Adrenal gland (tissue), 12 donors: Measurements from ENCODE around the gene CUL3. TPM values are rescaled to one million over a fixed set of nuclear protein-coding genes. Genes with fewer than 3 reads are reported as not detected.

Experiments used
- DNase-seq, 7 donors: peaks; one replicate each; pipeline ENCODE4 v3.0.0-alpha.2; 2019 to 2020
- H3K27ac ChIP-seq, 5 donors: fragments of 200-600 bp; sonication (generic) in 4 of 5; 1 replicate in 3 of 5; 2 replicates in 2 of 5; pipeline versions ENCODE4 v1.5.1 to v1.8.0; 2016 to 2020; ENCODE audit warnings: mild to moderate bottlenecking in 1 of 5
- H3K27me3 ChIP-seq: fragments of 200-600 bp; 2 replicates; pipeline ENCODE4 v1.8.0; 2021
- H3K36me3 ChIP-seq, 2 donors: fragments of 200-600 bp; replicated peaks in 1 of 2; 1 replicate in 1 of 2; 2 replicates in 1 of 2; pipeline versions ENCODE4 v1.5.1 to v1.8.0; 2018 to 2022
- H3K4me1 ChIP-seq, 2 donors: fragments of 200-600 bp; replicated peaks in 1 of 2; 1 replicate in 1 of 2; 2 replicates in 1 of 2; pipeline versions ENCODE4 v1.5.1 to v1.8.0; 2018 to 2021
- H3K4me3 ChIP-seq, 4 donors: fragments of 200-600 bp; sonication (generic) in 3 of 4; one replicate each; pipeline ENCODE4 v1.5.1; 2016 to 2018
- H3K9me3 ChIP-seq, 3 donors: fragments of 200-600 bp; sonication (generic) in 1 of 3; replicated peaks in 1 of 3; 1 replicate in 2 of 3; 2 replicates in 1 of 3; pipeline versions ENCODE4 v1.5.1 to v1.8.0; 2016 to 2021
- CTCF ChIP-seq, 6 experiments: fragments of 450-650 bp in 4 of 6; fragments of 200-600 bp in 2 of 6; sonication (generic) in 1 of 6; IDR thresholded peaks; 1 replicate in 5 of 6; 2 replicates in 1 of 6; pipeline versions ENCODE4 v1.5.1 to v1.8.0; 2016 to 2021; ENCODE audit warnings: antibody characterized with exemption in 6 of 6, mild to moderate bottlenecking in 2 of 6, moderate library complexity in 1 of 6
- POLR2A ChIP-seq, 2 donors: fragments of 450-650 bp; IDR thresholded peaks; one replicate each; pipeline ENCODE4 v1.6.1; 2017; ENCODE audit warnings: antibody characterized with exemption in 2 of 2, mild to moderate bottlenecking in 2 of 2, moderate library complexity in 1 of 2
- WGBS, 4 donors: extraction: QIAGEN DNeasy Blood & Tissue Kit in 2 of 4; methylation state at CpG; one replicate each; pipeline versions ENCODE4 v1.1.5 to v1.1.7; 2013 to 2017; 5-methylcytosine and 5-hydroxymethylcytosine counted together
- intact Hi-C, 2 donors: fragments of 100-400 bp; cut with DNase I; formaldehyde crosslinking; loops; one replicate each; pipeline versions ENCODE4 v1.14.1 to v1.15.0; 2022 to 2023
- polyA plus RNA-seq, 3 donors: library from polyadenylated mRNA; stranded (reverse); fragments of 200-250 nt in 2 of 3; fragments of 350-450 nt in 1 of 3; fragmentation: Illumina TruSeq in 1 of 3; extraction: RNeasy Lipid Tissue Mini Kit (QIAGEN cat#74804) in 1 of 3; gene quantifications; one replicate each; pipeline ENCODE4 v1.2.3, GENCODE V29; 2013 to 2014
- total RNA-seq, 9 donors: library from RNA; depleted of rRNA in 4 of 9; stranded (reverse); fragments of >200 nt in 4 of 9; fragments of 120-200 nt in 1 of 9; fragmentation: NEBNext Ultra II Directional in 1 of 9; extraction: Animal tissue kit (Norgen Biotek cat#: 25700) in 1 of 9; gene quantifications; one replicate each; pipeline versions ENCODE4 v1.1.0 to v1.2.4, GENCODE V29; 2013 to 2023
- donor health status: healthy with polysubstance abuse.
- donor health status: Bipolar disorder and iron deficiency.
- donor health status: DM: yes; HTN: yes; CAD: no.
- donor health status: DM: no; HTN: no; CAD: no.
- donor health status: DM: no; HTN: no; CAD: no.
- donor health status: DM: yes; HTN: yes; CAD: no.

The CUL3 gene
- total and polyA plus RNA-seq, 12 donors, result 40.5 to 122 (median 75.0) TPM

DNA sequence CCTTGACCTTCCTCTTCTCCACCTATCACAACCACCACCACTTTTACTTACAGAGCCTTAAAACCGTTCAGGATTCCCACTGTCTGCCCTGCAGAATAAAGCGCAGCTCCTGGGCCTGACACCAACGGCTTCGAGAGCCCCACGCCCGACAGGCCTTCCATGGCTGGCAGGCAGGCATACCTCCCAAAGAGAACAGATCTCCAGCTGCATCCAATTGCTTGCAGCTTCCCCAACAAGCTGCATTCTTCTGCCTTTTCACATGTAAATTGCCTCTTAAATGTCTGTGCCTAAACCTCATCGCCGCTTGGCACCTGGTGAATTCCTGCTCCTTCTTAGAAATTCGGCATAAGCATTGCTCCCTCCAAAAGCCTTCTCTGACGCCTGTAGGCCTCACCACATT, 151.7 kb downstream of the CUL3 start:
- no peaks in the 10 kb centered on the region for H3K4me1 ChIP-seq
- H3K4me3 ChIP-seq, result no peak overlapping the region
- TF ChIP-seq CTCF (IDR thresholded peaks at IDR 0.05) (no peak), POLR2A (IDR thresholded peaks at IDR 0.05) (no peak)
- no peaks in the 10 kb centered on the region for H3K27me3 ChIP-seq
- intact Hi-C loops, result no loop called here
- no peaks in the 10 kb centered on the region for H3K36me3 ChIP-seq
- DNase-seq, result no peak
- WGBS, 4 donors, result 69 to 73% (median 69%) methylated on average over 10 of the region's 10 CpGs
- no peak overlapping the region for H3K27ac ChIP-seq
- H3K9me3 ChIP-seq, result no peaks in the 10 kb centered on the region

DNA sequence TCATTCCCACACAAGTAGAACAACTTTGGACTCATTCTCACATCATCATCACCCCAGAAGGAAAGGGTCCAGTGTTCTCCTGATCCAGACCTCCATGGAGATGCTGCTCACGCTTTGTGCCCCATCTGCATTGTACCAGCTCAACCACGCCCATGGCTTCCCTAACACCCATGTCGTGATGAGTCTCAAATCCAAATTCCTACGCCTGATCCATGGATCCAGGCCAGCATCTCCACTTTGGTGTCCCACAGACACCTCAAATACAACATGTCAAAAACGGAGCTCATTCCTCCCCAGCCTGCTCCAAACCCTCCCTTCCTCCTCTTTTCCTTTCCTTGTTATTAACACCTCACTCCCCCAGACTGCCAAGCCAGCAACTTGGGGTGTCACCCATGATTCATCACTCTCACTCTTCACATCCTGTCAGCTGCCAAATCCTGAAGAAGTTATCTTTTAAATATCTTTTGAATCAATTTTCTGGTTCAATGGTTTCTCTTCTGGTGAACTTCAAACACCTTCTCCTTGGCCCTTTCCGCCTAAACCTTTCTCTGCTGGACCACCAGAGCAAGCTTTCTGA, 153.1 kb downstream of the CUL3 start:
- H3K27me3 ChIP-seq, result no peaks in the 10 kb centered on the region
- intact Hi-C loops, result no loop called here
- WGBS, 4 donors, result 81 to 90% (median 84%) methylated on average over 6 of the region's 6 CpGs
- H3K9me3 ChIP-seq, result no peaks in the 10 kb centered on the region
- no peaks in the 10 kb centered on the region for H3K36me3 ChIP-seq
- H3K27ac ChIP-seq, result no peak overlapping the region
- TF ChIP-seq CTCF (IDR thresholded peaks at IDR 0.05), result no peak
- no peak for TF ChIP-seq POLR2A (IDR thresholded peaks at IDR 0.05)
- no peak overlapping the region for H3K4me3 ChIP-seq
- H3K4me1 ChIP-seq, result no peaks in the 10 kb centered on the region
- DNase-seq, result no peak

GRCh38 chr2:224429441-224429810, 155.7 kb downstream of the CUL3 start:
- Histone ChIP-seq H3K4me3 (no peak overlapping the region), H3K4me1 (no peaks in the 10 kb centered on the region), H3K27ac (no peak overlapping the region), H3K27me3 (no peaks in the 10 kb centered on the region), H3K36me3 (no peaks in the 10 kb centered on the region), H3K9me3 (no peaks in the 10 kb centered on the region)
- WGBS, 4 donors, result 46 to 70% (median 62%) methylated on average over 2 of the region's 2 CpGs
- no peak for DNase-seq
- TF ChIP-seq CTCF (IDR thresholded peaks at IDR 0.05), result no peak
- TF ChIP-seq POLR2A (IDR thresholded peaks at IDR 0.05), result no peak
- intact Hi-C loops, result no loop called here

DNA sequence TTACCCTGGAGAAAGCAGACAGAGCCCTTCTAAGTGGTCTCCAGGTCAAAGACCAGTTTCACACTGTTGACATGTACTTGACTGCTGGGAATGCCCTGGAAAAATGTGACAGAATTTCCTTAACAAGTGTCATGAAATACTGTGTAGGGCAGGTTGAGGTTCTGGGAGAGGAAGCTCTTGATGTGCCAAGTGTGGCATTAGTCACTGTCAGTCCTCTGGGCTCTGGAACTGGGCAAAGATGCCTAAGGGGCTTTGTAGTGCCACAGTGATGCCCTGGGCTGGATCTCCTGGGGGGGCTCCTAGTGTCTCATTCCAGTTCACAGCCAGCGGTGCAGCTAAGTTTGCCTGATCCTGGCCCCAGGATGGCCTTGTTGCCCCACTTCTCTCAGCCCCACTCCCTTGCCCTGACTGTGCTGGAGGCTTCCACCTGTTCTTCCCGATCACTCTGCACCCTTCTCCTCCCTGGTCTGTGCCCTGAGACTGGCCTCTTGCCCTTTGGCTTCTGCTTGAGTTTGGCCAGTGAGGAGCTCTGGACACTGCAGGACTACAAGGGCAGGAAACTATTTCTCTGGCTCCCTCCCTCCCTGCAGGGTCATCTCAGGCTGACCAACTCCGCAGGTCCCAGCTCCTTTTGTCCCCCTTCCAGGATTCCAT, 156.2 kb downstream of the CUL3 start:
- H3K36me3 ChIP-seq, result no peaks in the 10 kb centered on the region
- intact Hi-C loops, result no loop called here
- no peak for DNase-seq
- TF ChIP-seq CTCF (IDR thresholded peaks at IDR 0.05) (no peak), POLR2A (IDR thresholded peaks at IDR 0.05) (no peak)
- no peak overlapping the region for H3K27ac ChIP-seq
- no peak overlapping the region for H3K4me3 ChIP-seq
- no peaks in the 10 kb centered on the region for H3K4me1 ChIP-seq
- H3K9me3 ChIP-seq, result no peaks in the 10 kb centered on the region
- 69 to 87% (median 74%) methylated on average over 2 to 3 of the region's 3 CpGs for WGBS, 4 donors
- no peaks in the 10 kb centered on the region for H3K27me3 ChIP-seq
